Mesendoderm (in vitro differentiated cells): ENCODE measurements around the gene HS3ST5.
"Not testable (repeated sequence)": the region's sequence is repeated elsewhere in the genome, so short reads cannot be mapped to it uniquely, and the experiment has no call there.

Experiments used
- DNase-seq: peaks from one replicate; pipeline ENCODE4 v3.0.0; 2013
- H2AK5ac ChIP-seq: 2 replicates; pipeline ENCODE4 v1.6.1; 2013; ENCODE audit warnings: low read length, inconsistent platforms
- H2BK120ac ChIP-seq: 2 replicates; pipeline ENCODE4 v1.6.1; 2013; ENCODE audit warnings: low read depth, mild to moderate bottlenecking, low read length, moderate library complexity, mixed read lengths
- H2BK15ac ChIP-seq: replicated peaks from 2 replicates; pipeline ENCODE4 v1.6.1; 2013; ENCODE audit warnings: low read depth, mild to moderate bottlenecking, moderate library complexity
- H2BK5ac ChIP-seq: 2 replicates; pipeline ENCODE4 v1.6.1; 2013; ENCODE audit warnings: low read length, inconsistent platforms
- H3K18ac ChIP-seq: 2 replicates; pipeline ENCODE4 v1.6.1; 2013; ENCODE audit warnings: mild to moderate bottlenecking, low read length, mixed read lengths
- H3K23ac ChIP-seq: one replicate; pipeline ENCODE4 v1.6.1; 2013; ENCODE audit warnings: low read length
- H3K27ac ChIP-seq: 2 replicates; pipeline ENCODE4 v1.5.1; 2013; ENCODE audit warnings: low read depth, mild to moderate bottlenecking, inconsistent platforms, low read length, moderate library complexity
- H3K27me3 ChIP-seq: 2 replicates; pipeline ENCODE4 v1.6.1; 2013; ENCODE audit warnings: low read length, control low read depth, mild to moderate bottlenecking, inconsistent platforms; ENCODE audit not compliant: insufficient read depth, poor library complexity
- H3K36me3 ChIP-seq: 2 replicates; pipeline ENCODE4 v1.6.1; 2013; ENCODE audit warnings: low read length, inconsistent platforms; ENCODE audit not compliant: control insufficient read depth, insufficient read depth
- H3K4ac ChIP-seq: one replicate; pipeline ENCODE4 v1.6.1; 2013; ENCODE audit warnings: low read depth, mild to moderate bottlenecking, low read length, moderate library complexity
- H3K4me1 ChIP-seq: 2 replicates; pipeline ENCODE4 v1.6.1; 2013; ENCODE audit warnings: low read depth, low read length, inconsistent platforms; ENCODE audit not compliant: control insufficient read depth
- H3K4me2 ChIP-seq: 2 replicates; pipeline ENCODE4 v1.6.1; 2013; ENCODE audit warnings: low read length
- H3K4me3 ChIP-seq: 2 replicates; pipeline ENCODE4 v1.5.1; 2013; ENCODE audit warnings: mild to moderate bottlenecking, low read length
- H3K56ac ChIP-seq: one replicate; pipeline ENCODE4 v1.6.1; 2013; ENCODE audit warnings: low read length
- H3K79me1 ChIP-seq: 2 replicates; pipeline ENCODE4 v1.6.1; 2013; ENCODE audit warnings: low read length, inconsistent platforms
- H3K79me2 ChIP-seq: 2 replicates; pipeline ENCODE4 v1.6.1; 2013; ENCODE audit warnings: mild to moderate bottlenecking, low read length; ENCODE audit not compliant: control insufficient read depth, insufficient read depth
- H3K9ac ChIP-seq: 2 replicates; pipeline ENCODE4 v1.6.1; 2013; ENCODE audit warnings: low read length, inconsistent platforms
- H4K5ac ChIP-seq: one replicate; pipeline ENCODE4 v1.6.1; 2013; ENCODE audit warnings: low read length
- H4K8ac ChIP-seq: one replicate; pipeline ENCODE4 v1.6.1; 2013; ENCODE audit warnings: low read depth, mild to moderate bottlenecking, control low read depth, low read length, moderate library complexity
- WGBS: extraction: QIAGEN DNeasy Blood & Tissue Kit; methylation state at CpG from one replicate; pipeline ENCODE4 v1.1.7; 2013; ENCODE audit warnings: low lambda C conversion rate, missing lambda C conversion rate; ENCODE audit not compliant: insufficient coverage; ENCODE audit errors: extremely low coverage; 5-methylcytosine and 5-hydroxymethylcytosine counted together

The HS3ST5 gene

GRCh38 chr6:114044566-114044965, 298.3 kb downstream of the HS3ST5 start:
- H2BK5ac ChIP-seq, H3K56ac ChIP-seq, H3K4me2 ChIP-seq, H3K18ac ChIP-seq, H3K4ac ChIP-seq, H3K4me1 ChIP-seq, H2AK5ac ChIP-seq, H3K27ac ChIP-seq, H3K27me3 ChIP-seq, H4K8ac ChIP-seq, H2BK15ac ChIP-seq, H3K23ac ChIP-seq, DNase-seq, H3K9ac ChIP-seq, H3K79me1 ChIP-seq, H3K36me3 ChIP-seq, H3K4me3 ChIP-seq, H4K5ac ChIP-seq, H2BK120ac ChIP-seq, H3K79me2 ChIP-seq: not testable (repeated sequence)
- no CpG with 5 or more reads among the region's 5 CpGs for WGBS

GRCh38 chr6:114042267-114043016, 300.4 kb downstream of the HS3ST5 start:
- Histone ChIP-seq H3K4me2 (no peak overlapping the region), H2AK5ac (no peak overlapping the region), H3K27ac (no peak overlapping the region), H3K9ac (no peak overlapping the region), H3K4me1 (peaks cover 7% of the 10 kb centered on the region), H2BK120ac (no peak overlapping the region), H3K36me3 (no peaks in the 10 kb centered on the region), H4K8ac (no peak overlapping the region), H3K4ac (no peak overlapping the region), H3K4me3 (no peak overlapping the region), H3K18ac (peak overlapping the region; percentile 87), H3K79me1 (no peaks in the 10 kb centered on the region), H3K27me3 (no peaks in the 10 kb centered on the region), H3K23ac (no peak overlapping the region), H2BK15ac (peak overlapping the region; percentile 74), H3K79me2 (no peaks in the 10 kb centered on the region), H4K5ac (no peak overlapping the region), H2BK5ac (peak overlapping the region; percentile 11), H3K56ac (no peak overlapping the region)
- no CpG with 5 or more reads among the region's 7 CpGs for WGBS
- peak; percentile 34 for DNase-seq

- no peaks in the 10 kb centered on the region for H3K79me1 ChIP-seq
- H3K27me3 ChIP-seq: no peaks in the 10 kb centered on the region
- no peak overlapping the region for H3K9ac ChIP-seq
- H3K18ac ChIP-seq: no peak overlapping the region
- H3K4me1 ChIP-seq: peaks cover 7% of the 10 kb centered on the region
- no peak for DNase-seq
- H3K23ac ChIP-seq: no peak overlapping the region
- no peak overlapping the region for H4K5ac ChIP-seq
- no peak overlapping the region for H3K4me3 ChIP-seq
- H3K4ac ChIP-seq: no peak overlapping the region
- H2BK120ac ChIP-seq: no peak overlapping the region
- no peak overlapping the region for H4K8ac ChIP-seq
- H2AK5ac ChIP-seq: no peak overlapping the region
- H2BK5ac ChIP-seq: no peak overlapping the region
- no peak overlapping the region for H3K4me2 ChIP-seq
- H2BK15ac ChIP-seq: no peak overlapping the region
- no peak overlapping the region for H3K27ac ChIP-seq
- no peaks in the 10 kb centered on the region for H3K36me3 ChIP-seq
- no peaks in the 10 kb centered on the region for H3K79me2 ChIP-seq
- WGBS: no CpG with 5 or more reads among the region's 2 CpGs
- H3K56ac ChIP-seq: no peak overlapping the region
Observed at GRCh38 chr6:114040871-114041270, 302.0 kb downstream of the HS3ST5 start.

GRCh38 chr6:114039841-114040240, 303.0 kb downstream of the HS3ST5 start:
- Histone ChIP-seq H2BK15ac (no peak overlapping the region), H3K79me2 (no peaks in the 10 kb centered on the region), H3K36me3 (no peaks in the 10 kb centered on the region), H3K27ac (no peak overlapping the region), H3K23ac (no peak overlapping the region), H3K9ac (no peak overlapping the region), H3K79me1 (no peaks in the 10 kb centered on the region), H4K5ac (no peak overlapping the region), H3K4me3 (no peak overlapping the region), H3K56ac (no peak overlapping the region), H3K4me2 (no peak overlapping the region), H3K27me3 (no peaks in the 10 kb centered on the region), H3K4ac (no peak overlapping the region), H3K4me1 (peaks cover 7% of the 10 kb centered on the region), H2BK120ac (no peak overlapping the region), H2BK5ac (no peak overlapping the region), H3K18ac (no peak overlapping the region), H2AK5ac (no peak overlapping the region), H4K8ac (no peak overlapping the region)
- no peak for DNase-seq
- no CpG with 5 or more reads among the region's 2 CpGs for WGBS

GRCh38 chr6:114033606-114034005, 309.2 kb downstream of the HS3ST5 start:
- H3K23ac ChIP-seq: no peak overlapping the region
- no peak overlapping the region for H3K18ac ChIP-seq
- DNase-seq: no peak
- H3K4me3 ChIP-seq: no peak overlapping the region
- no peak overlapping the region for H2BK120ac ChIP-seq
- no peaks in the 10 kb centered on the region for H3K27me3 ChIP-seq
- H3K4ac ChIP-seq: no peak overlapping the region
- H2BK15ac ChIP-seq: no peak overlapping the region
- H2AK5ac ChIP-seq: no peak overlapping the region
- no peaks in the 10 kb centered on the region for H3K36me3 ChIP-seq
- no peak overlapping the region for H3K56ac ChIP-seq
- no peak overlapping the region for H4K8ac ChIP-seq
- H3K9ac ChIP-seq: no peak overlapping the region
- no peak overlapping the region for H2BK5ac ChIP-seq
- H3K27ac ChIP-seq: no peak overlapping the region
- H3K79me1 ChIP-seq: no peaks in the 10 kb centered on the region
- H4K5ac ChIP-seq: no peak overlapping the region
- H3K79me2 ChIP-seq: no peaks in the 10 kb centered on the region
- no peak overlapping the region for H3K4me2 ChIP-seq
- no peaks in the 10 kb centered on the region for H3K4me1 ChIP-seq

- whole genome bisulfite sequencing: no CpG with 5 or more reads among the region's 3 CpGs
- no peaks in the 10 kb centered on the region for H3K27me3 ChIP-seq
- H3K9ac ChIP-seq: no peak overlapping the region
- no peak overlapping the region for H4K5ac ChIP-seq
- no peak overlapping the region for H2AK5ac ChIP-seq
- H3K23ac ChIP-seq: no peak overlapping the region
- H3K4me2 ChIP-seq: no peak overlapping the region
- no peak overlapping the region for H3K56ac ChIP-seq
- H3K18ac ChIP-seq: no peak overlapping the region
- H2BK15ac ChIP-seq: no peak overlapping the region
- H2BK120ac ChIP-seq: no peak overlapping the region
- no peak overlapping the region for H3K4me3 ChIP-seq
- no peaks in the 10 kb centered on the region for H3K36me3 ChIP-seq
- no peak overlapping the region for H2BK5ac ChIP-seq
- H3K79me1 ChIP-seq: no peaks in the 10 kb centered on the region
- no peak overlapping the region for H3K4ac ChIP-seq
- no peaks in the 10 kb centered on the region for H3K79me2 ChIP-seq
- no peak overlapping the region for H4K8ac ChIP-seq
- no peaks in the 10 kb centered on the region for H3K4me1 ChIP-seq
- DNase-seq: no peak
- H3K27ac ChIP-seq: no peak overlapping the region
Observed at GRCh38 chr6:114032721-114033120, 310.1 kb downstream of the HS3ST5 start.
